Hepatocyte (in vitro differentiated cells): ENCODE measurements around the gene CCDC102B.

Experiments
- EZH2 ChIP-seq: fragments of 200-600 bp; sonication (generic); IDR thresholded peaks from 2 replicates; pipeline ENCODE4 v1.6.1; 2016; ENCODE audit warnings: antibody characterized with exemption, mild to moderate bottlenecking, borderline replicate concordance
- TF ChIP-seq, protein P1 (sequence below): fragments of 200-600 bp; sonication (generic); IDR thresholded peaks from 2 replicates; pipeline ENCODE4 v1.5.1; 2016; ENCODE audit warnings: antibody characterized with exemption, mild to moderate bottlenecking; ENCODE audit not compliant: poor library complexity

DNA sequence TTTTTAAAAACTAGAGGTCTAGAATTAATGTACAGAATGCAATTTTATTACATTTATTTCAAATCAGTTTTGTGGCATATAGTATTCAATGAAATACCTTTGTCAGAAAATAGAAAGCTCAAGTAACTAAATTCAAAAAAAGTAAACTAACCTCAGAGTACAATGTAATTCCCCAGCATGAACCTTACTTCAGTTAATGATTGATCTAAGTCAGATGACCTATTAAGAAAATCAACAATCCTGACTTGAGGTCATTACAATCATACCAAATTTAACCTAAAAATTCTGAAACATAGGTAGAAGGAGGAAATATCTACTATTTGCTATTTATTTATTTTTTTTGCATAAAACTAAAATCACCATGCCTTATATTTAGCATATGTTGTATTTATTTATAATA is 142.9 kb downstream of the CCDC102B start:
- TF ChIP-seq, protein P1, sequence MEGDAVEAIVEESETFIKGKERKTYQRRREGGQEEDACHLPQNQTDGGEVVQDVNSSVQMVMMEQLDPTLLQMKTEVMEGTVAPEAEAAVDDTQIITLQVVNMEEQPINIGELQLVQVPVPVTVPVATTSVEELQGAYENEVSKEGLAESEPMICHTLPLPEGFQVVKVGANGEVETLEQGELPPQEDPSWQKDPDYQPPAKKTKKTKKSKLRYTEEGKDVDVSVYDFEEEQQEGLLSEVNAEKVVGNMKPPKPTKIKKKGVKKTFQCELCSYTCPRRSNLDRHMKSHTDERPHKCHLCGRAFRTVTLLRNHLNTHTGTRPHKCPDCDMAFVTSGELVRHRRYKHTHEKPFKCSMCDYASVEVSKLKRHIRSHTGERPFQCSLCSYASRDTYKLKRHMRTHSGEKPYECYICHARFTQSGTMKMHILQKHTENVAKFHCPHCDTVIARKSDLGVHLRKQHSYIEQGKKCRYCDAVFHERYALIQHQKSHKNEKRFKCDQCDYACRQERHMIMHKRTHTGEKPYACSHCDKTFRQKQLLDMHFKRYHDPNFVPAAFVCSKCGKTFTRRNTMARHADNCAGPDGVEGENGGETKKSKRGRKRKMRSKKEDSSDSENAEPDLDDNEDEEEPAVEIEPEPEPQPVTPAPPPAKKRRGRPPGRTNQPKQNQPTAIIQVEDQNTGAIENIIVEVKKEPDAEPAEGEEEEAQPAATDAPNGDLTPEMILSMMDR, result no peak
- no peak for TF ChIP-seq EZH2
